ENCODE results near the gene OR8K5.

OR8K5 gene

GRCh38 chr11:56122073-56122472 lies 38.0 kb downstream of the OR8K5 start, which contains the start of gene OR8H3:
OR8H3 (plus strand) TSS chr11:56122373; CDS start chr11:56122373, 0 bp downstream.
- Histone ChIP-seq H3K9me3 (ENCODE audit: control insufficient read depth, insufficient read depth, low read depth, low read length) (no peaks in the 10 kb centered on the region), H3K36me3 (ENCODE audit: control insufficient read depth in 2 of 2, insufficient read depth in 1 of 2, low read length in 2 of 2) (no peaks in the 10 kb centered on the region), H3K27ac (ENCODE audit: extremely low read depth, low read depth, low read length) (no peak within 1 kb of the TSS), H3K4me3 (ENCODE audit: low read depth, low read length) (no peak within 1 kb of the TSS), H3K4me1 (ENCODE audit: control insufficient read depth, insufficient read depth, low read length) (no peaks in the 10 kb centered on the region)
- ChIA-PET POLR2A (no interaction called here), CTCF (no interaction called here)
- TF ChIP-seq SP3 (tag by site-specific recombination; IDR thresholded peaks at IDR 0.05): no peak
- TF ChIP-seq ZNF426 (tag by site-specific recombination; IDR thresholded peaks at IDR 0.05): no peak
- TF ChIP-seq ZNF114 (tag by site-specific recombination; IDR thresholded peaks at IDR 0.05): no peak
- no peak for TF ChIP-seq SCRT1 (tag by site-specific recombination; IDR thresholded peaks at IDR 0.05; ENCODE audit: borderline replicate concordance)
- TF ChIP-seq HOXD13 (CRISPR knock-in tag; IDR thresholded peaks at IDR 0.05; ENCODE audit: borderline replicate concordance): no peak
- no peak for TF ChIP-seq ZFP69B (tag by site-specific recombination; IDR thresholded peaks at IDR 0.05)
- TF ChIP-seq ZNF302 (tag by site-specific recombination; IDR thresholded peaks at IDR 0.05; ENCODE audit: low read depth): no peak
- TF ChIP-seq ZNF211 (tag by site-specific recombination; IDR thresholded peaks at IDR 0.05; ENCODE audit: low read depth): no peak
- TF ChIP-seq ZNF433 (tag by site-specific recombination; IDR thresholded peaks at IDR 0.05; ENCODE audit: low read depth): no peak
- TF ChIP-seq ZNF221 (tag by site-specific recombination; IDR thresholded peaks at IDR 0.05; ENCODE audit: borderline replicate concordance): no peak
- TF ChIP-seq SCRT2 (tag by site-specific recombination; IDR thresholded peaks at IDR 0.05): no peak

Data from HEK293 (cell line).